ENCODE measurements around the gene PRKX.

DNA sequence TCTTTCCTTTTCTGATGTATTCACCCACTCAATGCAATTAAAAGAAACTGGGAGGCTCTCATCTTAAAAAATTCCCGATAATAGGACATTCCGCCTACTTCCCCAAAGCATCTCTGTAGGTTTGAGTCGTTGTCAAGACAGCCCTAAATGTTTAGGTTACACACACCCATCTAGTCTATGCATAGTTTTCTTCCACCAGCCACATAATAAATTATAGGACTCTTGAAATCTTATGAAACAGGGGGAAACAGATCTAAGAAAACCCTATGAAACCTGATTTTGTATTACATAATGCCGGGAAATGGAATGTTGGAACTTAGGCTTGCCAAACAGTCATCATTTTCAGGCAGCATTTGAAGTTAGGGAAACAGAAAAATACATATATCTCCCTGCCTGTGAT is 150.0 kb downstream of the PRKX start:
- TF ChIP-seq, protein P1, sequence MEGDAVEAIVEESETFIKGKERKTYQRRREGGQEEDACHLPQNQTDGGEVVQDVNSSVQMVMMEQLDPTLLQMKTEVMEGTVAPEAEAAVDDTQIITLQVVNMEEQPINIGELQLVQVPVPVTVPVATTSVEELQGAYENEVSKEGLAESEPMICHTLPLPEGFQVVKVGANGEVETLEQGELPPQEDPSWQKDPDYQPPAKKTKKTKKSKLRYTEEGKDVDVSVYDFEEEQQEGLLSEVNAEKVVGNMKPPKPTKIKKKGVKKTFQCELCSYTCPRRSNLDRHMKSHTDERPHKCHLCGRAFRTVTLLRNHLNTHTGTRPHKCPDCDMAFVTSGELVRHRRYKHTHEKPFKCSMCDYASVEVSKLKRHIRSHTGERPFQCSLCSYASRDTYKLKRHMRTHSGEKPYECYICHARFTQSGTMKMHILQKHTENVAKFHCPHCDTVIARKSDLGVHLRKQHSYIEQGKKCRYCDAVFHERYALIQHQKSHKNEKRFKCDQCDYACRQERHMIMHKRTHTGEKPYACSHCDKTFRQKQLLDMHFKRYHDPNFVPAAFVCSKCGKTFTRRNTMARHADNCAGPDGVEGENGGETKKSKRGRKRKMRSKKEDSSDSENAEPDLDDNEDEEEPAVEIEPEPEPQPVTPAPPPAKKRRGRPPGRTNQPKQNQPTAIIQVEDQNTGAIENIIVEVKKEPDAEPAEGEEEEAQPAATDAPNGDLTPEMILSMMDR (IDR thresholded peaks at IDR 0.05; ENCODE audit: borderline replicate concordance, extremely low read depth, low read length, poor library complexity, severe bottlenecking) = no peak
- no peak for TF ChIP-seq EZH2 (IDR thresholded peaks at IDR 0.05; ENCODE audit: borderline replicate concordance, low read depth, low read length, severe bottlenecking)
